ENCODE results near the gene FGF16.

- TF ChIP-seq CTCF (IDR thresholded peaks at IDR 0.05) (no peak), POLR2AphosphoS5 (IDR thresholded peaks at IDR 0.05; ENCODE audit: insufficient read depth in 1 of 2, low read depth in 1 of 2) (no peak)
These were observed 2.6 kb upstream of the FGF16 start for GRCh38 chrX:77444545-77444944.

Measured in vagina (tissue), 2 donors.